Activated T-cell treated with anti-CD3 and anti-CD28 coated beads for 24 hours (primary cell): ENCODE data around the gene PARP16.
A peak's percentile ranks its signal among the peaks of the same experiment; 100 is the strongest.
"Not testable (repeated sequence)": the region's sequence is repeated elsewhere in the genome, so short reads cannot be mapped to it uniquely, and the experiment has no call there.

Experiments
- DNase-seq: peaks from one replicate; pipeline ENCODE4 v3.0.0-alpha.2; 2020; ENCODE audit warnings: low read depth

The PARP16 gene

DNA sequence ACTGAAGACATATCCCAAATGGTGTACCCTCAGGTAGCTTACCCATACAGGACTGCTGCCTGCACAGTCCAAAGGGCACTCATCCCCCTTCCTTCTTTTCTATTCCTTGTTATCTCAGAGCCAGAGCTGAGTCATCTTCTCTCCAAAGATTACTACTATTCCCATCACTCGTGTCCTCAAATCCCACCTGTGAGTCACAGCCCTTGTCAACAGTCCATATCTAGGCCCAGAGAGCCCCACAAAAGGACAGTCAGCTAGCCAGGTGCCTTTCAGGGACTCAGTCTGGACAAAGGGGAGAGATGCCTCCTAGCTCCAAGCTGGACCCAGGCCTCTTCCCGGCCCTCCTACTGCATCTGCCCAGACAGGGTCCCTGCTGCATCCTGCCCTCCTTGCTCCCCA, 11.0 kb downstream of the PARP16 start:
- DNase-seq: no peak

DNA sequence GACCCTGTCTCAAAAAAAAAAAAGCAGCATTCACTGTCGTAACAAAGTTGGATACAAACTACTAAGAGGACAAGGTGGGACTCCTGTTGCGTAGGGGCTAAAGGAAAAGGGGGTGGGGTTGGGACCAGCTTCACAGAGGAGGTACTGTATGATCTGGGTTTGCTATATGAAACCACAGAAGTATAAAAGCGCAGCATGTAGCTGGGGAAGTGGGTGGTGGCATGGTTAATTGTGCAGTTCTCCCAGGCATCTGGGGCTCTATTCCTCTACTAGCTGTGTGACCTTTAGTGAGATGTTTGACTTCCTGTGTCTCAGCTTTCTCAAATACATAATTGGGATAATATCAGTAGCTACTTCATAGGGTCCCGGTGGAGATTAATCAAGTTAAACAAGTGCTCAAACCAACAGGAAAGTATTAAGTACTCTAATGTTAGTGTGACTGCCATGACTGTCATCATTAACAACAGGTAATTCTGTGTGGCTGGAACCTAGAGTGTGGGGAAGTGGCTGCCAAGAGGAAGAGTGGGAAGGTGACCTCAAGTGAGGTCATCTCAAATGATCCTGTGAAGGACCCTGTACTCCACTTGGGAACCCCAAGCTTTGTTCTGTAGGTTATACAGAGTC, 11.5 kb downstream of the PARP16 start:
- DNase-seq: no peak

- DNase-seq: not testable (repeated sequence)
Measured at GRCh38 chr15:65270811-65271545, 15.7 kb downstream of the PARP16 start.

DNA sequence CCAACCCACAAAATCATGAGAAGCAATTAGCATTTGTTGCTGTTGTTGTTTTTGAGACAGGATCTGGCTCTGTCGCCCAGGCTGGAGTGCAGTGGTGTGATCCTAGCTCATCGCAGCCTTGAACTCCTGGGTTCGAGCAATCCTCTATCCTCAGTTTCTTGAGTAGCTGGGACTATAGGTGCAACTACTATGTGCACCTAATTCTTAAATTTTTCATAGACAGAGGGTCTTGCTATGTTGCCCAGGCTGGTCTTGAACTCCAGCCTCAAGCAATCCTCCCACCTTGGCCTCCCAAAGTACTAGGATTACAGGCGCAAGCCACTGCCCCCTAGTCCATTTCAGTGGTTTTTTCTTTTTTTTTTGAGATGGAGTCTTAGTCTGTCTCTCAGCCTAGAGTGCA, 18.3 kb downstream of the PARP16 start:
- DNase-seq: no peak

DNA sequence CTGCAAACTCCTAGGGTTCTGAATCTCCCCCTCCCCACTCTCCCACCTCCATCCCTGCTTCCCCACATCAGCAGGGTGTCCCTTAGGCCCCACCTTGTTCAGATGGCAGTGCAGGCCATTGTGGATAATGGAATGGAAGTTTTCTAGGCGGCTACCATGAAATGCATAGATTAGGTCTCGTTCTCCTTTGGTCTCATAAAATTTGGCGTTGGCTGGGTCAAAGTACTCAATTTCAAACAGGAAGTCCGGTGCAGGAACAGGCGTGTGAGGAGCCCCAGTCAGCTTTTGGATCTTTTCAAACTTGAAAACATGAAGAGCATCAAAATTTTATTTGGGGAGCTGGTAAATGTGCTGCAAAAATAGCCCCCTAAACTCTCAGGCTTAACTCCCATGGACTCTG, 20.2 kb downstream of the PARP16 start:
- no peak for DNase-seq

DNA sequence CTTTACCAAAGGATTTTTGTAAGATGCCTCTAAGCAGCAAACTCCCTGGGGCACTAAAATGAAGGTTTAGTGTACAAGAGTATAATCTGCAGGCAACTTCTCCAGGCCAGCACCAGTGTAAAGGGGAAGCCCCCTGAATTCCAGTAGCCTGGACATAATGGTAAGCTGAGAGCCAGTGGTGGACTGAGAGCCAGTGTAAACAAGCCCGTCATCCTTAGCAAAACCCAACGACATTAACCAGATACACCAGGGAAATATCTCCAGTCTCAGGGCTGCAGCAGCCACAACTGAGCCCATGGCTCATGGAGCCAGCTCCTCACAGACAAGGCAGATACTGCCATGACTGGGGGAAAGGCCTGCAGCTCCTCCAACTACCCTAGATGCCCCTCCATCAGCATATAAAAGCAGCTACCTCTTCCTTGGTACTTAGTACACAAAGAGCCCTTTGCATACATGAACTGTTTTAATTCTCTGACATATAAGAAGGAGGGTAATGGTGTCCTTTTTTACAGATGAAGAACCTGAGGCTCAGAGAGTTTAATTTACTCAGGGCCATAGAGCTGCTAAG, 21.7 kb downstream of the PARP16 start:
- DNase-seq: no peak

GRCh38 chr15:65263313-65263712, 23.4 kb downstream of the PARP16 start:
- DNase-seq: no peak

GRCh38 chr15:65260968-65261367, 25.7 kb downstream of the PARP16 start:
- no peak for DNase-seq

DNA sequence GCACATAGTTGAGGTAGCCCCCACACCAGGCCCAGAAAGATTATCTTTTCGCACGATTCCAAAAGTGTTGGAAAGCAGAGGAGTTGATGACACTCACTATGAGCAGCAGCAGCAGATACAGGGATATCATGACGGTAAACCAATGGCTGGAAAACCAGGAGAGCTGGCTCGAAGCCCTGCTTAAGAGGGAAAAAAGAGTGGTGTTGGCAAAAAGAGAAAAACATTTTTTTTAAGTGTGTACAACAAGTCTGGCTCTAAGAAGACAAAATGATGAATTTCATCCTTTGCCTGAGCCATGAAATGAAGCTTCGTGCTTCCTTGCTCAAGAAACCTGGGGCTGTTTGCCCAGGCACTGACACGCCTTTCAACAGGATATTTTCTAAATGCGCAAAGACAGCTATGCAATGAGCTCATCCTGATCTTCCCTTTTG, 27.3 kb downstream of the PARP16 start:
- DNase-seq: no peak

DNA sequence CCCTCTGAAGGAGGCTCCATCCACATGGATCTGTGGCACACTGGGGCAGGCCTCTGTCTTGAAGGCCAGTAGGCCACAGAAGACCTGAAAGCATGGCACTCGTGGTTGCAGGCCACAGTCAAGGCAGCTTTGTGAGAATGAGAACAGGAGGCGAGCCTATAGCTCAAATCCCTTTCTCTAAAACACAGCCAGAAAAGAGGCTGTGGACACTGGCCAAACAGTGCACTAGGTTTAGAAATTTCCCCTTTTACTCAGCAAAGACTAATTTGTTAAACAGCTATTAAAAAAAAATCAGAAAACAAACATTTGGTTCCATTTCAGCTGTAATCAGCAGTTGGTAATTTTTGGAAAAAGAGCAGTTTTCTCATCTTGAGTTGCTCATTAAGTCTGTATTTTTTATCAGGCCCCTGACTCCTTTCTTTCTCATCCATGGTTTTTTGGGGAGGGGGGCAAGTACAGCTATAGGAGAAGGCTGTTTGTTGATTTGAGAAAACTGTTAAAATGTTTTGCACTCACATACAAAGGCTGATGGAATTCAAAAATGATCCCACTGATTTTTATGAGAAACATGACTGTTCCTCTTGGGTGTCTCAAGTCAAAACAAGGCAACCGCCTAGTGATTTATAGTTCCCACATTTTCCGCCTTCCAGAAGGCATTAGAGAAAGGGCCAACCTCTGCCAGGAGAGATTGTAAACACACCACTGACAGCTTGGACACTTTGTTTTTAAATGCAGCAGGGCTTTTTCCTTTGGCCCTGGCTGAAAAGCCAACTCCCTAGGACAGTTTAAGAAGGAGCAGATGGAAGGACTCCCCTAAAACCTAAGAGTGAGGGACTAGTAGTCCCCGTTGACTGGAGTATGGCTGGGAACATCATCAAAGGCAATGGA, 28.1 kb downstream of the PARP16 start:
- DNase-seq: no peak

DNA sequence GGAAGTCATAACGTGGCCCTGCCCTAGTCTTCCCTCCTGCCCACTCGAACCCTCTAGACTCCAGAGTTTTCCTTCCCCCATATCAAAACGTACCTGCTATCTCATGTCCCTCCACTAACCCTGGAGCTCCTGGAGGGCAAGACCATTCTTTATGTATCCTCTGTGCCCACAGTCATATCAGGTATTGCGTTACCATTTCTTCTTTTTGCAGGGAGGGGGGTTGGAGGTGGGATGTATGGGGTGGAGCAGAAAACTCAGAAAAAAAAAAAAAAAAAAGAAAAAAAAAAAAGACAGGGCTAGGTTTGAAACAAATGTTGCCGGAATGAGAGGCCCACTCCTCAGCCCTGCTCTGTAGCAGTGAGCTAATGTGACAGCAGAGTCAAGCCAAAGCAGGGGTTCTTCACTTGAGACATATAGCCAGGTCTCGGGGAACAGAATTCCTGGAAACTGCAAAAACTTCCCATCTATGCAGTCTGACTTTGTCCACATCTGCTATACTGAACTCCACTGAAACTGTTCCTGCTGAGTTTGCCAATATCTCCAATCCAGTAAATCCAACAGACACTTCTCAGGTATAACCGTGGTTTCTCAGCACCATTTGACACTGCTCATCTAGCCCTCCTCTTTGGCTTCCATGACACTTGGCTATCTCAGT, 31.1 kb downstream of the PARP16 start:
- no peak for DNase-seq

DNA sequence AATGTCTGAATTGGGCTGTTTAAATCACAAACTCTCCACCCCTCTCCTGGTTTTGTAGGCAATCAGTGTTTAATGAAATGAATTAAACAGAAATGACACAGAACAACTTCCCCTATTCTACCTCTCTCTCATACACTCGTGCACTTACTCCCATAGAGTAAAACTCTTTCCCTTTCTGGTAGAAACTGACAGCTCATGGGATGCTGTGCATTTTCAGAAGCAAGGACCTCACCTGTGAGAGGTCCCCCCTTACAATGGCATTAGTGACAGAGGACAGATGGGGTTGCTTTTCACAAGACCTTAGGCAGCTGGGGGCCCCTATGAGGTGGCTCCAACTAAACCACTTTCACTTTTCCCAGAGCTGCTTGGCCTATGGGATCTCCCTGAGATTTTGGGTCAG, 31.9 kb downstream of the PARP16 start:
- DNase-seq: no peak

DNA sequence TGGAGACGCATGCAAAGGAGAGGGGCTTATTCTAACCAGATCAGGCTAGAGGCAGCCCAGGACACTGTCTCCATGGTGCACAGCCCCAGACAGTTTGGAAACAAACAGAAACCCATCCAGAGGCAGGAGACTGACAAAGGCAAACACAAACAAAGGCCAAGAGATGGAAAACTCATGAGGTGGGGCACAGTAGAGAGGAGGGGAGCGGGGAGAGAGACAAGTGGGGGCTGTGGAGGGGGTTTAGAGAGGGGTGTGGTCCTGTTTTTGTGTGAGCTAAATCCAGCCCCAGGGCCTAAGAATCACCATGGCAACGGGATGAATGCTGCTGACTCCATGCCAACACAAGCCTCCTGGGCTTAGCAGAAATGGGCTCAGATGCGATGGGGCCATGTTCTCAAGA, 32.3 kb downstream of the PARP16 start:
- DNase-seq: no peak

DNA sequence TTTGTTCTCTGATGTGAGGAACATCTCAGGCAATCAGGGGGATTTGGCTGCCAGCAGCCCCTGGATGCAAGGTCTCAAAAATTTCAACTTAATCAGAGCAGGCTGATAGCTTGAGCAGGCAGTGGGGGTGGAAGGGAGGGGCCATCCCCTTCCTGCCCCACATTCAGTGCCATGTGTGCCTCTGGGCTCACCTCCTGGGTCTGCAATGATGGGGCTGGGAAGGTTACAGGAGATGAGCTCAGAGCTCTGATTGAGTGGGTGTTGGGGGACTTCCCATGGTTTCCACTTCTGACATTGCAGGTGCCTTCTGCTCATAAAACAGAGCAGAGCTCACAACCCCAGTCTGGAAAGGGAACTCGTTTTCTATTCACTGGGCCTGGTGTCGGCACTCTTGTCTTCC, 37.0 kb downstream of the PARP16 start:
- DNase-seq: peak; percentile 67

- DNase-seq: no peak
Measured at GRCh38 chr15:65248511-65249255, 38.0 kb downstream of the PARP16 start.

DNA sequence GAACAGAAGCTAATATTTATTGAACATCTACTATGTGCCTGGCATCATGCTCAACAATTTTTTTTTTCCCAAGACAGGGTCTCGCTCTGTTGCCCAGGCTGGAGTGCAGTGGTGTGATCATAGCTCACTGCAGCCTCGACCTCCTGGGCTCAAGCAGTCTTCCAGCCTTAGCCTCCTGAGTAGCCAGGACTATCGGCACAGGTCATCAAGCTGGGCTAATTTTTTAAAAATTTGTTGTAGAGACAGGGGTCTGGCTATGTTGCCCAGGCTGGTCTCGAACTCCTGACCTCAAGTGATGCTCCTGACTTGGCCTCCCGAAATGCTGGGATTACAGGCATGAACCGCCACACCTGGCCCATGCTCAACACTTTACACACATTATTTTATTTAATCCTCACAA, 39.7 kb downstream of the PARP16 start:
- no peak for DNase-seq

GRCh38 chr15:65246026-65246714, 40.5 kb downstream of the PARP16 start:
- no peak for DNase-seq

DNA sequence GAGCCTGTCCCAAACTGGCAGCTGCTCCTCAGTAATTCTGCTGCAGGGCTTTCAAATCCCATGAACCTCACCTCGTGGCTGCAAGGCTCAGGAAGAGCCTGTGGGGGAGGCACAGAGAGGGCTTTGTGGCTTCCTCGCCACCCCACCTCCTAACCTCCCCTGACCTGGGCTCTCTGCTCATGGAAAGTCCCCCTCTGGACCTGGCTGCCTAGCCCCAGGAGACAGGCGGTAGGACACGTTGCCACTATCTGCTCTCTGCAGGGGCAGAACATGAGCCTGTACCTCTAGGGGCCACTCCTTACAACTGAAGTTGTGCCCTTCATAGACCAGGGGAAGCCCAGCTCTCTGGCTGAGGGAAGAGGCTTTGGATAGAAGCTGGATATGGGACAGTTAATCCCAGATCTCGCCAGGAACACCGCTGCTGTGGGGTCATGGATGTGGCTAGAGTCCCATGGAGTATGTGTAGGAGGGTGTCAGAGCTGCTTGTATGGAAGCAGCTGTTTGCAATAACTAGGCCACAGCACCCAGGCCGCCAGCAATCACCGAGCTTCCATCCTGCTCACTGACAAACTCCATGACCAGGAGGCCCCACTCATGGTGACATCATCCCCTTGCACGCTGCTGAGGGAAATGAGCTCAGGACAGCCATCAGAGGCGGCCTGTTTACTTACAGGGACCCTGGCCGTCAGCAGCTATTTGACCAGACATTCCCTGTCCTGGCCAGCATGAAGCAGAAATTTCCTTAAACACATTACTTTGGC, 41.4 kb downstream of the PARP16 start:
- no peak for DNase-seq

GRCh38 chr15:65244638-65245037, 42.0 kb downstream of the PARP16 start:
- DNase-seq: no peak

DNA sequence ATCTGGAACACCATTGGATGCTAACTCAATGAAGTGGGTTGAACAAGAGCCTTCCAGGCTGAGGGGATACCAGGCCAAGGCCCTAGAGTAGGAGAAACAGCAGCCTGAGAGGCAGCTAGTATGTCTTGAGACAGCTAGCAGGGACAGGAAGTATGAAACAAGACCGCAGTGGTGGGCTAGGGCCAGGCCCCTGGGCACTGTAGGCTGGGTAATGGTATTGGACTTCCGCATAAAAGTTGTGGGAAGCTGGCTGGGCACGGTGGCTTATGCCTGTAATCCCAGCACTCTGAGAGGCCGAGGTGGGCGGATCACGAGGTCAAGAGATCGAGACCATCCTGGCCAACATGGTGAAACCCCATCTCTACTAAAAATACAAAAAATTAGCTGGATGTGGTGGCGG, 50.2 kb downstream of the PARP16 start:
- DNase-seq: not testable (repeated sequence)
